Endothelial cell (in vitro differentiated cells): ENCODE data around the gene ORC2. TPM values are rescaled to one million over a fixed set of nuclear protein-coding genes. Genes with fewer than 3 reads are reported as not detected.

Source experiments
- DNase-seq: peaks from one replicate; pipeline ENCODE4 v3.0.0; 2021; ENCODE audit warnings: low spot score
- H3K27ac Mint-ChIP-seq: one replicate; pipeline ENCODE4 v1.8.0; 2021; ENCODE audit warnings: mixed read lengths, inconsistent platforms; ENCODE audit not compliant: unreplicated experiment
- H3K27me3 Mint-ChIP-seq: one replicate; pipeline ENCODE4 v1.8.0; 2021; ENCODE audit warnings: mild to moderate bottlenecking, moderate library complexity, mixed read lengths, inconsistent platforms; ENCODE audit not compliant: unreplicated experiment
- H3K36me3 Mint-ChIP-seq: one replicate; pipeline ENCODE4 v1.8.0; 2021; ENCODE audit warnings: mild to moderate bottlenecking, low read depth, mixed read lengths, inconsistent platforms; ENCODE audit not compliant: unreplicated experiment
- H3K4me1 Mint-ChIP-seq: one replicate; pipeline ENCODE4 v1.8.0; 2021; ENCODE audit warnings: mild to moderate bottlenecking, mixed read lengths, inconsistent platforms; ENCODE audit not compliant: unreplicated experiment
- H3K4me3 Mint-ChIP-seq: one replicate; pipeline ENCODE4 v1.8.0; 2021; ENCODE audit warnings: mild to moderate bottlenecking, mixed read lengths, inconsistent platforms; ENCODE audit not compliant: unreplicated experiment
- H3K9me3 Mint-ChIP-seq: one replicate; pipeline ENCODE4 v1.8.0; 2021; ENCODE audit warnings: mixed read lengths, inconsistent platforms; ENCODE audit not compliant: unreplicated experiment
- total RNA-seq: library from RNA; stranded (reverse); fragmentation: NEBNext Ultra II Directional; extraction: Animal tissue kit (Norgen Biotek cat#: 25700); gene quantifications from one replicate; pipeline ENCODE4 v1.2.1, GENCODE V29; 2021; ENCODE audit not compliant: unreplicated experiment
- TF ChIP-seq, protein P1 (sequence below): fragments of 200-600 bp; sonication (generic); IDR thresholded peaks from one replicate; pipeline ENCODE4 v1.5.0; 2021; ENCODE audit warnings: antibody characterized with exemption; ENCODE audit not compliant: unreplicated experiment

The ORC2 gene
- total RNA-seq, 1 donor from 2014 or later = 57.6 TPM

DNA sequence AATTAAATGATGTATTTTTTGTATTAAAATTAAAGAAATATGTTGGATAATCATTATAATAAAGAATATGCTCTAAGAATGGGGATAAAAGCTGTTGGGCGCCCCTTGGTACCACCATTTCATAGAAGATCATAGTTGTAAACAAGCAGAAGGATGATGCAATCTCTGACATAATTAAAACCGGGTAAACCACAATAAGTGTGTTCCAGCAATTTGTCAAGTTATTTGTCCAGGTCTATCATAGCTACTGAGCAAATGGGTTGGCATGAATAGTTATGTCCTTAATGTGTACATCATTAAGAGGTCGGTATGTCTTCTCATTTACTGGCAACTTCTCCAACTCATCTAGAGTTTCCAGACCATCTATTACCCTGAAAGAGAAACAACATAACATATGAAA lies 92.3 kb downstream of the ORC2 start:
- no peak overlapping the region for H3K27ac Mint-ChIP-seq
- no peak for DNase-seq
- no peaks in the 10 kb centered on the region for H3K27me3 Mint-ChIP-seq
- no peak overlapping the region for H3K4me3 Mint-ChIP-seq
- H3K36me3 Mint-ChIP-seq = peaks cover 3% of the 10 kb centered on the region
- H3K4me1 Mint-ChIP-seq = no peaks in the 10 kb centered on the region
- no peaks in the 10 kb centered on the region for H3K9me3 Mint-ChIP-seq
- TF ChIP-seq, protein P1, sequence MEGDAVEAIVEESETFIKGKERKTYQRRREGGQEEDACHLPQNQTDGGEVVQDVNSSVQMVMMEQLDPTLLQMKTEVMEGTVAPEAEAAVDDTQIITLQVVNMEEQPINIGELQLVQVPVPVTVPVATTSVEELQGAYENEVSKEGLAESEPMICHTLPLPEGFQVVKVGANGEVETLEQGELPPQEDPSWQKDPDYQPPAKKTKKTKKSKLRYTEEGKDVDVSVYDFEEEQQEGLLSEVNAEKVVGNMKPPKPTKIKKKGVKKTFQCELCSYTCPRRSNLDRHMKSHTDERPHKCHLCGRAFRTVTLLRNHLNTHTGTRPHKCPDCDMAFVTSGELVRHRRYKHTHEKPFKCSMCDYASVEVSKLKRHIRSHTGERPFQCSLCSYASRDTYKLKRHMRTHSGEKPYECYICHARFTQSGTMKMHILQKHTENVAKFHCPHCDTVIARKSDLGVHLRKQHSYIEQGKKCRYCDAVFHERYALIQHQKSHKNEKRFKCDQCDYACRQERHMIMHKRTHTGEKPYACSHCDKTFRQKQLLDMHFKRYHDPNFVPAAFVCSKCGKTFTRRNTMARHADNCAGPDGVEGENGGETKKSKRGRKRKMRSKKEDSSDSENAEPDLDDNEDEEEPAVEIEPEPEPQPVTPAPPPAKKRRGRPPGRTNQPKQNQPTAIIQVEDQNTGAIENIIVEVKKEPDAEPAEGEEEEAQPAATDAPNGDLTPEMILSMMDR = no peak

DNA sequence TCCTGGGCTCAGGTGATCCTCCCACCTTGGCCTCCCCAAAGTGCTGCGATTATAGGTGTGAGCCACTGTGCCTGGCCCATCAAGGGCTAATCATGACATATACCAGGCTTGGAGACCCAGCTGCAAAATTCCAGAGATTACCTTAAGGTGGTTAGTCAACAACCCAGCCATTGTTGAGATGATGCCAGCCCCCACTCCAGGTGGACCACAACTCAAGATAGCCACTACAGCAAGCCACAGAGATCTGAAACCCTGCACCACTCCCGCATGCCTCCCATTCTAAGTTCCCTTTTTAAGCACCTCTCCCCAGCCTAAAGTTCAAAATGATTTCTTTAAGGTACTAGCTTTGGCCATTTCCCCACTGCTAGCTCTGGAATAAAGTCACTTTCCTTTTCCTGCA lies 94.4 kb downstream of the ORC2 start:
- H3K4me1 Mint-ChIP-seq = peaks cover under 1% of the 10 kb centered on the region
- H3K27ac Mint-ChIP-seq = no peak overlapping the region
- H3K27me3 Mint-ChIP-seq = peaks cover 12% of the 10 kb centered on the region
- H3K9me3 Mint-ChIP-seq = no peaks in the 10 kb centered on the region
- H3K4me3 Mint-ChIP-seq = no peak overlapping the region
- DNase-seq = no peak
- TF ChIP-seq, protein P1 = no peak
- peaks cover 3% of the 10 kb centered on the region for H3K36me3 Mint-ChIP-seq

DNA sequence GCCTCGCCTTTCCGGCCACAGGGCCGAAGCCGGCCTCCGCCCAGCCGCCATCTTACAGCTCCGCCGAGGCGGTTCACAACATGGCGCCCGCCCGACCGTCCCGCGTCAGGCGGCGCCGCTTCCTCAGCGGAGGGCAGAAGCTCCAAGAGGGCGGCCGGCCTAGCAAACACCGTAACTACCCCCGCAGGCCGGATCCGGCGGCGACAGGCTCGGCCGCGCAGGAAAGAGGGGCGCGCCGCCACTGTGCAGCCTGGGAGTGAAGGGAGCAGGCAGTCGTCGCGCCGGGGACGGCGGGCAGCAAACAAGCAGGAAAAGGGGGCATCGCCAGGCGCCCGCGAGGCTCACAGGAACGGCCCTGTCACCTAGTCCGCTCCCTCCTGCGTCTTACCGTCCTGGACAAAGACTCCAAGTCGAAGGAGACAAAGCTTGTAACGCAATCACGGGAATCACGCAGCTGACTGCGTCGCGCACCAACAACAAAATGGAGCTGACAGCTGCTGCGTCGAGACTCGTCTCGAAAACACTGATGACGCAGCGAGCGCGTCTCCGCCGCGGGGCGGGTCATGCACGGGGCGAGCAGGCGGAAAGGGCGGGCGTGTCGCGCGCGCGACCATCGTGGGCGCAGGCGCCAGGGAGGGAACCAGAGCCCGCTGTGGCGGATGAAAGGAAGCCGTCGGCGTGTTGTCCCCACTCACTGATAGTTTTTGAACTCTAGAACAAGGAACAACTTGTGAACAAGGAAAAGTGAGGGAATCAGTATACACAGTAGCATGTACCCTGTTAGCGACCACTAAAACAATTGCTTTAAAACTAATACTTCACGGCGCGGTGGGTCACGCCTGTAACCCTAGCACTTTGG lies 99.1 kb downstream of the ORC2 start, which contains the start of gene CLK1:
CLK1 (minus strand) TSS at position 483 of the 859 bp plus-strand sequence. CDS start 2,796 bp downstream, outside the sequence.
- TF ChIP-seq, protein P1 = no peak
- H3K4me3 Mint-ChIP-seq = peak within 1 kb of the TSS; percentile 95
- H3K27ac Mint-ChIP-seq = peak within 1 kb of the TSS; percentile 100
- peak; percentile 94 for DNase-seq
- peaks cover 29% of the 10 kb centered on the region for H3K4me1 Mint-ChIP-seq
- H3K9me3 Mint-ChIP-seq = no peaks in the 10 kb centered on the region
- peaks cover 17% of the 10 kb centered on the region for H3K27me3 Mint-ChIP-seq
- H3K36me3 Mint-ChIP-seq = peaks cover 31% of the 10 kb centered on the region

DNA sequence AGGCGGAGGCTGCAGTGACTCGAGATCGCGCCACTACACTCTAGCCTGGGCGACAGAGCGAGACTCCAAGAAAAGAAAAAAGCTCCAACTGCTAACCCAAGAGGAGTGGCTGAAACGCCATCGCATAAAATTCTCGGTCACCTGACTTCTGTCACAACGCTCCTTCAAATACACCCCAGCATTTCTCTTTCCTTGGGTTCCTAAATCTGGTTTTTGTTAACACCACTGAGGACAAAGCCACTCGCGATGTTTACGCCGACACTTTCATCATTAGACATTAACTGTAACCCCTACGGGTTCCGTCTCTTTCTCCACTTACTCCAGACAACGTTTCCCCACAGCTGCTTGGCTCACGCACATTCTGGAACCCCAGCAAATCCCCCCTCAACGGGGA lies 99.7 kb downstream of the ORC2 start:
- H3K36me3 Mint-ChIP-seq = peaks cover 36% of the 10 kb centered on the region
- TF ChIP-seq, protein P1 = no peak
- peak overlapping the region; percentile 100 for H3K27ac Mint-ChIP-seq
- peaks cover 17% of the 10 kb centered on the region for H3K27me3 Mint-ChIP-seq
- peak overlapping the region; percentile 95 for H3K4me3 Mint-ChIP-seq
- peaks cover 31% of the 10 kb centered on the region for H3K4me1 Mint-ChIP-seq
- no peaks in the 10 kb centered on the region for H3K9me3 Mint-ChIP-seq
- no peak for DNase-seq

DNA sequence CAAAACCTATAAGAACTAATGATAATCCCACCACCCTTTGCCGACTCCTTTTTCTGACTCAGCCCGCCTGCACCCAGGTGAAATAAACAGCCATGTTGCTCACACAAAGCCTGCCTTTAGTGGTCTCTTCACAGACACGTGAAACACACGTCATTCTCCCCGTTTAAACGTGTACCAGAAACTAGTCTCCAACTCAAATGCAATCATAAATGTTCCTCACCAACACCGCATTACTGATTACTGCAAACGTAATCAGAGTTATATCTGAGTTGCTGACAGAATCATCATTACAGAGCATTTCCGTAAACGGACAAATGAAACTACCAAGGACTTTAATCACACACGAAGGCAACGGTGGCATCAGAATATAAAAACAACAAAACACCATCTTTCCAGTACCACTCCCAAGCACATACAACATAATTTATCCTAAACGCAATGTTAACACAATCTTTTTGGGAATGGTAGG lies 100.9 kb downstream of the ORC2 start:
- Mint-ChIP-seq H3K9me3 (no peaks in the 10 kb centered on the region), H3K27ac (peak overlapping the region; percentile 100), H3K36me3 (peaks cover 48% of the 10 kb centered on the region), H3K4me3 (peak overlapping the region; percentile 95), H3K4me1 (peaks cover 38% of the 10 kb centered on the region), H3K27me3 (peaks cover 18% of the 10 kb centered on the region)
- DNase-seq = no peak
- TF ChIP-seq, protein P1 = no peak
